H1 (cell line): ENCODE data around the gene MARS1. TPM values are rescaled to one million over a fixed set of nuclear protein-coding genes. Genes with fewer than 3 reads are reported as not detected.

ENCODE experiments used
- CEBPB ChIP-seq: IDR thresholded peaks from 2 replicates; pipeline ENCODE4 v1.6.1; 2012; ENCODE audit warnings: low read depth, low read length
- CTCF ChIP-seq, 3 experiments: IDR thresholded peaks; 1 replicate in 2 of 3; 2 replicates in 1 of 3; pipeline versions ENCODE4 v1.5.1 to v1.6.1; 2011; ENCODE audit warnings: low read length in 3 of 3, mild to moderate bottlenecking in 3 of 3, inconsistent platforms in 2 of 3, low read depth in 1 of 3, moderate library complexity in 1 of 3; ENCODE audit not compliant: insufficient read depth in 1 of 3; ENCODE audit errors: control extremely low read depth in 1 of 3
- MAX ChIP-seq: IDR thresholded peaks from 2 replicates; pipeline ENCODE4 v1.6.1; 2012; ENCODE audit warnings: inconsistent platforms
- POLR2AphosphoS5 ChIP-seq: IDR thresholded peaks from 2 replicates; pipeline ENCODE4 v1.6.1; 2011; ENCODE audit warnings: low read depth, low read length
- SIRT6 ChIP-seq: IDR thresholded peaks from one replicate; pipeline ENCODE4 v1.7.1; 2012; ENCODE audit warnings: low read length, inconsistent platforms
- SIX5 ChIP-seq: IDR thresholded peaks from 2 replicates; pipeline ENCODE4 v1.6.1; 2011; ENCODE audit warnings: mild to moderate bottlenecking, low read depth, low read length
- SP1 ChIP-seq: IDR thresholded peaks from 2 replicates; pipeline ENCODE4 v1.6.1; 2011; ENCODE audit warnings: low read depth, low read length
- ZNF274 ChIP-seq: IDR thresholded peaks from 2 replicates; pipeline ENCODE4 v1.7.0; 2012; ENCODE audit warnings: low read length, borderline replicate concordance; ENCODE audit errors: extremely low read depth
- polyA plus RNA-seq, 7 experiments: library from polyadenylated mRNA; depleted of rRNA in 3 of 7; stranded (reverse) in 5 of 7; unstranded in 2 of 7; fragments of >200 nt in 5 of 7; fragments of 200-250 nt in 2 of 7; gene quantifications; 1 replicate in 5 of 7; 2 replicates in 1 of 7; 4 replicates in 1 of 7; pipeline versions ENCODE4 v1.2.1 to v1.2.3, GENCODE V29; 2011 to 2013; ENCODE audit warnings: missing spikeins in 2 of 7, mixed read lengths in 2 of 7
- total RNA-seq: library from RNA; stranded (reverse); fragmentation: NEBNext Ultra II Directional; extraction: Animal tissue kit (Norgen Biotek cat#: 25700); gene quantifications from 2 replicates; pipeline ENCODE4 v1.2.1, GENCODE V29; 2021

MARS1 gene
- total and polyA plus RNA-seq, 2 of the 8 experiments (the other 6 are each of a cell fraction or from before 2014, with no cell fraction given): 194 to 407 TPM

- TF ChIP-seq CTCF (IDR thresholded peaks at IDR 0.05; ENCODE audit: control extremely low read depth in 1 of 3, insufficient read depth in 1 of 3, low read depth in 1 of 3, low read length in 3 of 3) (no peak), SIRT6 (no peak), SP1 (no peak), POLR2AphosphoS5 (no peak), MAX (no peak), SIX5 (no peak), CEBPB (no peak), ZNF274 (no peak)
- TF ChIP-seq, all 59 proteins: peak for 0
Observed at GRCh38 chr12:57446292-57446960, 41.4 kb upstream of the MARS1 start (continued).
